ENCODE measurements around the gene PTMS. TPM values are rescaled to one million over a fixed set of nuclear protein-coding genes. Genes with fewer than 3 reads are reported as not detected.
A peak's percentile ranks its signal among the peaks of the same experiment; 100 is the strongest.

Gene PTMS
- total RNA-seq, 1 experiment from 2014 or later: 370 TPM

DNA sequence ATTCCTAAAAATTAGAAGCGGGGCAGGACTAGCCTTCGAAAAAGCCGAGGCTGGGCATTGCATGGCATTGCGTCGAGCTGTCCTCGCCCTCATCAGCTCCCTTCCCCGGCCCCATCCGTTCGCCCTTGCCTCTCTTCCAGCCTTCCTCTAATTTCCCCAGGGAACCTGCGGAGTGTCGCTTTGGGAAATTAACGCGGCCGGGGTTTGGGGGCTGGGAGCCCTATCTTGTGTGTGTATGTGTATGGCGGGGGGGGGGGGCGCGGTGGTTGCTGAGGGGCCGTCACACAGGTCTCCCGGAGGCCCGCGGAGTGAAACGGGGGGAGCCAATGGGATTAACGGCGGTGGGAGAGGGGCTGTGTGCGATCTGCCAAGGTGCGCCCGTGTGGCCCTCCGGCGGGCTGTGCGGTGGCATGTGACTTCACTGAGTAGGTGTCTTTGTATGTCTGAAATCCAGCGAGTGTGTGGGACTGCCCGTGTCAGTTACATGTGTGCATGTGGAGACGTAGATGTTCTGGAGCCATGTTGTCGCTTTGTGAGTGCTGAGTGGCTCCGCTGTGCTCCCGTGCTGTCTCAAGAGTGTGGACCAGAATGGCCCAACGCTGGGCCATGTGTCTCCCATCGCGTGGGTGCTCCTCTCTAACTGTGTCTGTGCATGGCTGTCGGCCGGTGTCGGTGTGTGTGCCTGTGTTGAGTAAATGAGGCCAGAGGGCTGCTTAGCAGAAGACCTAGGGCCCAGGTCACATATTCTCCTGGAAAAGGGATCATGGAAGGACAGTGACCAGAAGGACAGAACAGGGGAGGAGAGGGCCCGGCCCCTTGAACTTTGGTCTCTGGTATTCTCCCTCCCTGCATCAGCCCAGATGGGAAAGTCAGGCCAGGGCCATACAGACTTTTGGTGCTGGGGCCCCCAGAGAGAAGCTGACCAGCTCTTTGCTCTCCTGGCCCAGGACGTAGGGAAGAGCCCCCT lies 1.5 kb downstream of the PTMS start:
- H3K4me1 Mint-ChIP-seq: peaks cover 69% of the 10 kb centered on the region
- H3K27me3 Mint-ChIP-seq (ENCODE audit: low read depth): peaks cover 19% of the 10 kb centered on the region
- H3K9me3 Mint-ChIP-seq: no peaks in the 10 kb centered on the region
- H3K27ac Mint-ChIP-seq: peak overlapping the region; percentile 98
- no peak for DNase-seq (ENCODE audit: low spot score)
- POLR2A ChIA-PET: interaction anchor here (1.0 to 5.4 kb wide), 14 partner anchors 10 to 275 kb away, joined by 3 to 84 read pairs (median 6); partner anchors contain the start of genes GPR162, MLF2, MRPL51 and SPSB2
- H3K36me3 Mint-ChIP-seq: peaks cover 13% of the 10 kb centered on the region
- TF ChIP-seq, protein P1, sequence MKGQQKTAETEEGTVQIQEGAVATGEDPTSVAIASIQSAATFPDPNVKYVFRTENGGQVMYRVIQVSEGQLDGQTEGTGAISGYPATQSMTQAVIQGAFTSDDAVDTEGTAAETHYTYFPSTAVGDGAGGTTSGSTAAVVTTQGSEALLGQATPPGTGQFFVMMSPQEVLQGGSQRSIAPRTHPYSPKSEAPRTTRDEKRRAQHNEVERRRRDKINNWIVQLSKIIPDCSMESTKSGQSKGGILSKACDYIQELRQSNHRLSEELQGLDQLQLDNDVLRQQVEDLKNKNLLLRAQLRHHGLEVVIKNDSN (CRISPR knock-in tag; IDR thresholded peaks at IDR 0.05): peak; percentile 44
- 0 out of 2 replicates have a peak, but pooled peaks have one; percentile 41 for TF ChIP-seq TP53 (CRISPR knock-in tag; IDR thresholded peaks at IDR 0.05)
- TF ChIP-seq, protein P2, sequence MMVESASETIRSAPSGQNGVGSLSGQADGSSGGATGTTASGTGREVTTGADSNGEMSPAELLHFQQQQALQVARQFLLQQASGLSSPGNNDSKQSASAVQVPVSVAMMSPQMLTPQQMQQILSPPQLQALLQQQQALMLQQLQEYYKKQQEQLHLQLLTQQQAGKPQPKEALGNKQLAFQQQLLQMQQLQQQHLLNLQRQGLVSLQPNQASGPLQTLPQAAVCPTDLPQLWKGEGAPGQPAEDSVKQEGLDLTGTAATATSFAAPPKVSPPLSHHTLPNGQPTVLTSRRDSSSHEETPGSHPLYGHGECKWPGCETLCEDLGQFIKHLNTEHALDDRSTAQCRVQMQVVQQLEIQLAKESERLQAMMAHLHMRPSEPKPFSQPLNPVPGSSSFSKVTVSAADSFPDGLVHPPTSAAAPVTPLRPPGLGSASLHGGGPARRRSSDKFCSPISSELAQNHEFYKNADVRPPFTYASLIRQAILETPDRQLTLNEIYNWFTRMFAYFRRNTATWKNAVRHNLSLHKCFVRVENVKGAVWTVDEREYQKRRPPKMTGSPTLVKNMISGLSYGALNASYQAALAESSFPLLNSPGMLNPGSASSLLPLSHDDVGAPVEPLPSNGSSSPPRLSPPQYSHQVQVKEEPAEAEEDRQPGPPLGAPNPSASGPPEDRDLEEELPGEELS (CRISPR knock-in tag; IDR thresholded peaks at IDR 0.05): no peak
- TF ChIP-seq, protein P3, sequence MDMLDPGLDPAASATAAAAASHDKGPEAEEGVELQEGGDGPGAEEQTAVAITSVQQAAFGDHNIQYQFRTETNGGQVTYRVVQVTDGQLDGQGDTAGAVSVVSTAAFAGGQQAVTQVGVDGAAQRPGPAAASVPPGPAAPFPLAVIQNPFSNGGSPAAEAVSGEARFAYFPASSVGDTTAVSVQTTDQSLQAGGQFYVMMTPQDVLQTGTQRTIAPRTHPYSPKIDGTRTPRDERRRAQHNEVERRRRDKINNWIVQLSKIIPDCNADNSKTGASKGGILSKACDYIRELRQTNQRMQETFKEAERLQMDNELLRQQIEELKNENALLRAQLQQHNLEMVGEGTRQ (CRISPR knock-in tag; IDR thresholded peaks at IDR 0.05): peak; percentile 36
- TF ChIP-seq, protein P4, sequence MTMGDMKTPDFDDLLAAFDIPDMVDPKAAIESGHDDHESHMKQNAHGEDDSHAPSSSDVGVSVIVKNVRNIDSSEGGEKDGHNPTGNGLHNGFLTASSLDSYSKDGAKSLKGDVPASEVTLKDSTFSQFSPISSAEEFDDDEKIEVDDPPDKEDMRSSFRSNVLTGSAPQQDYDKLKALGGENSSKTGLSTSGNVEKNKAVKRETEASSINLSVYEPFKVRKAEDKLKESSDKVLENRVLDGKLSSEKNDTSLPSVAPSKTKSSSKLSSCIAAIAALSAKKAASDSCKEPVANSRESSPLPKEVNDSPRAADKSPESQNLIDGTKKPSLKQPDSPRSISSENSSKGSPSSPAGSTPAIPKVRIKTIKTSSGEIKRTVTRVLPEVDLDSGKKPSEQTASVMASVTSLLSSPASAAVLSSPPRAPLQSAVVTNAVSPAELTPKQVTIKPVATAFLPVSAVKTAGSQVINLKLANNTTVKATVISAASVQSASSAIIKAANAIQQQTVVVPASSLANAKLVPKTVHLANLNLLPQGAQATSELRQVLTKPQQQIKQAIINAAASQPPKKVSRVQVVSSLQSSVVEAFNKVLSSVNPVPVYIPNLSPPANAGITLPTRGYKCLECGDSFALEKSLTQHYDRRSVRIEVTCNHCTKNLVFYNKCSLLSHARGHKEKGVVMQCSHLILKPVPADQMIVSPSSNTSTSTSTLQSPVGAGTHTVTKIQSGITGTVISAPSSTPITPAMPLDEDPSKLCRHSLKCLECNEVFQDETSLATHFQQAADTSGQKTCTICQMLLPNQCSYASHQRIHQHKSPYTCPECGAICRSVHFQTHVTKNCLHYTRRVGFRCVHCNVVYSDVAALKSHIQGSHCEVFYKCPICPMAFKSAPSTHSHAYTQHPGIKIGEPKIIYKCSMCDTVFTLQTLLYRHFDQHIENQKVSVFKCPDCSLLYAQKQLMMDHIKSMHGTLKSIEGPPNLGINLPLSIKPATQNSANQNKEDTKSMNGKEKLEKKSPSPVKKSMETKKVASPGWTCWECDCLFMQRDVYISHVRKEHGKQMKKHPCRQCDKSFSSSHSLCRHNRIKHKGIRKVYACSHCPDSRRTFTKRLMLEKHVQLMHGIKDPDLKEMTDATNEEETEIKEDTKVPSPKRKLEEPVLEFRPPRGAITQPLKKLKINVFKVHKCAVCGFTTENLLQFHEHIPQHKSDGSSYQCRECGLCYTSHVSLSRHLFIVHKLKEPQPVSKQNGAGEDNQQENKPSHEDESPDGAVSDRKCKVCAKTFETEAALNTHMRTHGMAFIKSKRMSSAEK (CRISPR knock-in tag; IDR thresholded peaks at IDR 0.05; ENCODE audit: borderline replicate concordance): no peak
- TF ChIP-seq, protein P5, sequence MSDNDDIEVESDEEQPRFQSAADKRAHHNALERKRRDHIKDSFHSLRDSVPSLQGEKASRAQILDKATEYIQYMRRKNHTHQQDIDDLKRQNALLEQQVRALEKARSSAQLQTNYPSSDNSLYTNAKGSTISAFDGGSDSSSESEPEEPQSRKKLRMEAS (CRISPR knock-in tag; IDR thresholded peaks at IDR 0.05): peak; percentile 24; the same call in 1 of the 2 replicates
- TF ChIP-seq TEAD1 (CRISPR knock-in tag; IDR thresholded peaks at IDR 0.05): no peak
- H3K4me3 Mint-ChIP-seq: peak overlapping the region; percentile 98
- ATAC-seq: no peak
- CTCF ChIA-PET: interaction anchor here (1.0 to 10.5 kb wide), 23 partner anchors 11 to 147 kb away, joined by 3 to 234 read pairs (median 7); partner anchors contain the start of genes CDCA3, COPS7A, GNB3 and GPR162

DNA sequence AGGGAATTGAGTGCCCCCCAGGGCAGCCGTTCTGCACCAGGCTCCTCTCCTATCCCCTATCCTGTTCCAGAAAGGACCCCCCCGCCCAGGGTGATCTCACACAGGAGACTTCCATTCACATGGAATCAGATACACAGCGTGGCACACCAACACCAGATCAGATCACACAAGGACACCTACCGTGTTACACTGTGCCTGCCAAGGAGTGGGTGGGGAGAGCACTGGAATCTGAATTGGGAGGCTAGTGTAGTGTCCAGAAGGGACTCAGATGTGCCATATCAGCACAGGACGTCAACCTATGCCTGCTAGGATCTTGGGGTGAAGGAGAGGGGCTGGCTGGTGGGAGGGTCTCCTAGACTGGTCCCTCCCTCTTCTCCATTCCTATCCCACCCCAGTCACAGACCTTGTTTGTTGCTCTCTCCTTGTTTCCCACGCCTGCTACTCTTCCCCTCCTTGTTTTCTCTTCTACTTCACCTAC lies 2.3 kb downstream of the PTMS start:
- CTCF ChIA-PET: interaction anchor here (1.0 to 10.5 kb wide), 8 partner anchors 10 to 149 kb away, joined by 6 to 234 read pairs (median 26); partner anchors contain the start of genes CDCA3, GPR162, MLF2 and P3H3
- POLR2A ChIA-PET: interaction anchor here (0.7 to 5.4 kb wide), 5 partner anchors 10 to 53 kb away, joined by 3 to 84 read pairs (median 4); partner anchors contain the start of genes GPR162 and MLF2
- no peak for DNase-seq (ENCODE audit: low spot score)
- H3K36me3 Mint-ChIP-seq: peaks cover 13% of the 10 kb centered on the region
- peaks cover 24% of the 10 kb centered on the region for H3K27me3 Mint-ChIP-seq (ENCODE audit: low read depth)
- peaks cover 69% of the 10 kb centered on the region for H3K4me1 Mint-ChIP-seq
- peak overlapping the region; percentile 98 for H3K27ac Mint-ChIP-seq
- peak; percentile 4 for ATAC-seq
- H3K4me3 Mint-ChIP-seq: peak overlapping the region; percentile 98
- H3K9me3 Mint-ChIP-seq: no peaks in the 10 kb centered on the region
- no peak for TF ChIP-seq EMX1 (CRISPR knock-in tag; IDR thresholded peaks at IDR 0.05)
- no peak for TF ChIP-seq NFE2L1 (CRISPR knock-in tag; IDR thresholded peaks at IDR 0.05)
- TF ChIP-seq FOXP1 (CRISPR knock-in tag; IDR thresholded peaks at IDR 0.05; ENCODE audit: borderline replicate concordance): no peak
- TF ChIP-seq TCF7 (CRISPR knock-in tag; IDR thresholded peaks at IDR 0.05; ENCODE audit: low read depth): no peak
- TF ChIP-seq, protein P6, sequence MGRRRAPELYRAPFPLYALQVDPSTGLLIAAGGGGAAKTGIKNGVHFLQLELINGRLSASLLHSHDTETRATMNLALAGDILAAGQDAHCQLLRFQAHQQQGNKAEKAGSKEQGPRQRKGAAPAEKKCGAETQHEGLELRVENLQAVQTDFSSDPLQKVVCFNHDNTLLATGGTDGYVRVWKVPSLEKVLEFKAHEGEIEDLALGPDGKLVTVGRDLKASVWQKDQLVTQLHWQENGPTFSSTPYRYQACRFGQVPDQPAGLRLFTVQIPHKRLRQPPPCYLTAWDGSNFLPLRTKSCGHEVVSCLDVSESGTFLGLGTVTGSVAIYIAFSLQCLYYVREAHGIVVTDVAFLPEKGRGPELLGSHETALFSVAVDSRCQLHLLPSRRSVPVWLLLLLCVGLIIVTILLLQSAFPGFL (CRISPR knock-in tag; IDR thresholded peaks at IDR 0.05; ENCODE audit: borderline replicate concordance): no peak
- no peak for TF ChIP-seq OVOL2 (CRISPR knock-in tag; IDR thresholded peaks at IDR 0.05; ENCODE audit: borderline replicate concordance)
- no peak for TF ChIP-seq NR2C2 (CRISPR knock-in tag; IDR thresholded peaks at IDR 0.05)
- TF ChIP-seq, protein P7, sequence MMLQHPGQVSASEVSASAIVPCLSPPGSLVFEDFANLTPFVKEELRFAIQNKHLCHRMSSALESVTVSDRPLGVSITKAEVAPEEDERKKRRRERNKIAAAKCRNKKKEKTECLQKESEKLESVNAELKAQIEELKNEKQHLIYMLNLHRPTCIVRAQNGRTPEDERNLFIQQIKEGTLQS (CRISPR knock-in tag; conservative IDR thresholded peaks at IDR 0.05): no peak
- TF ChIP-seq JUN (CRISPR knock-in tag; IDR thresholded peaks at IDR 0.05): no peak
- no peak for TF ChIP-seq ZNF232 (CRISPR knock-in tag; IDR thresholded peaks at IDR 0.05)
- TF ChIP-seq ZNF396 (CRISPR knock-in tag; IDR thresholded peaks at IDR 0.05; ENCODE audit: borderline replicate concordance): no peak
- no peak for TF ChIP-seq MXD4 (CRISPR knock-in tag; IDR thresholded peaks at IDR 0.05; ENCODE audit: borderline replicate concordance)

Data from WTC11 (cell line).